ENCODE data around the gene PHF3.

Gene PHF3

DNA sequence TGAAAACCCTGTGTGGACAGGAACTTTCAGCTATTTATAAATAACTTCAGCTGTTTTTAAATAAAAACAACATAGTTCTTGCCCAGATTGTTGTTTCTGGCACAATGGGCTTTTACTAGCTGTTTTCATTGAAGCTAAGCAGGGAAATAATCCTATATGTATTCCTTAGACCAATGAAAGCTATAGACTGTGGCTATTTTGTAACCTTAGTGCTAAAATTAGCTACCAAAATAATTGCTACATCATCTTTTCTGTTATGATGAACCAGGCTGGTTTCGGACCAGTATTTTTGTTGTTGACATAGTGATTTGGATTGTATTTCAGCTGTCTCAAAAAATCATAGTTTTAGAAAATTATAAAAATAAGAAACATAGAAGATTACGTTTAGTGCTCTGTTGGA, 13.7 kb downstream of the PHF3 start:
- no peak for DNase-seq (ENCODE audit: low spot score)

DNA sequence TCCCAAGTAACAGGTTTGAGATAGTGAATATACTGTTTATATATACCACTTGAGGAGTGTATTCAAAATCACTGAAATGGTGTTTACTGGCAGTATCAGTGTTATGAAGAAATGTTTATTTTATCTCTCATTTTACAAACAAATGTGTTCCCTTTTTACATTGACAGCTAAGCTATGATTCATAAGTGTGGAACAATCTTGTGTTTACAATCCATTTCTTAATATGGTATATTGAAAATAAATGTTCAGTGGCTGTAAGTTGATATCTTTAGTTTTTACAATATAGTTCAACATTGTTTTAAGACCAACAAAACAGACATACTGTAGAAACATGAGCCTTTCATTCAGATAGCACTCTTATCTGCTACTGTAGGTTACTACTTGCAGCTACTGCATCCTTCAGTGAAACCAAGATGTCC, 14.3 kb downstream of the PHF3 start:
- no peak for DNase-seq (ENCODE audit: low spot score)

DNA sequence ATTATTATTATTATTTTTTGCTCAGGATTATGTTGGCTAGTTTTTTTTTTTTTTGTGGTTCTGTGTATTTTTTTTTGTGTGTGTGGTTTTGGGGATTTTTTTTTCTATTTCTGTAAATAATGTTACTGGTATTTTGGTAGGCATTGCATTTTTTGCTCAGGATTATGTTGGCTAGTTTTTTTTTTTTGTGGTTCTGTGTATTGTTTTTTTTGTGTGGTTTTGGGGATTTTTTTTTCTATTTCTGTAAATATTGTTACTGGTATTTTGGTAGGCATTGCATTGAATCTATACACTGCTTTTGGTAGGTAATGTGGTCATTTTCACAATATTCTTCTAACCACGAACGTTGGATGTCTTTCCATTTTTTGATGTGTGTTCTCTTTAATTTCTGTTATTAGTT, 17.4 kb downstream of the PHF3 start:
- DNase-seq (ENCODE audit: low spot score): no peak

DNA sequence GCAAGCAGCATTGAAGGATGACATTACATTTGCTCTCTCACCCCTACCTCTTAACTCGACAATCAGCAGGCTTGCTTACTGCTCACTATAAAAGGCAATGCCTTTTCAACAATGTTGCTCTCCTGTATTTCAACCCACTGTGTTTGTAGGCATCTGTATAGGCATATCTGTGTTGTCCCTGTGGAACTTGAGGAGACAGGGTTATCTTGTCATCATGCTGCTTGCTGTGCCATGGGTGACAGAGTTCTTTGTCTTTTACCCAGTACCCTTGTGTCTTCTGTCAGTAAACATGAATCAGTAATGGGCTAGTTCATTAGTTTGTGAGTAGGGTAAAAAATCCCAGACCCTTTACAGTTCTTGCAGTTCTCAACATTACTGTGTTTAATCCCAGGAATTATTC, 25.2 kb downstream of the PHF3 start:
- DNase-seq (ENCODE audit: low spot score): peak; percentile 5

- no peak for DNase-seq (ENCODE audit: low spot score)
Observed at GRCh38 chr6:63661769-63662168, 26.2 kb downstream of the PHF3 start.

DNA sequence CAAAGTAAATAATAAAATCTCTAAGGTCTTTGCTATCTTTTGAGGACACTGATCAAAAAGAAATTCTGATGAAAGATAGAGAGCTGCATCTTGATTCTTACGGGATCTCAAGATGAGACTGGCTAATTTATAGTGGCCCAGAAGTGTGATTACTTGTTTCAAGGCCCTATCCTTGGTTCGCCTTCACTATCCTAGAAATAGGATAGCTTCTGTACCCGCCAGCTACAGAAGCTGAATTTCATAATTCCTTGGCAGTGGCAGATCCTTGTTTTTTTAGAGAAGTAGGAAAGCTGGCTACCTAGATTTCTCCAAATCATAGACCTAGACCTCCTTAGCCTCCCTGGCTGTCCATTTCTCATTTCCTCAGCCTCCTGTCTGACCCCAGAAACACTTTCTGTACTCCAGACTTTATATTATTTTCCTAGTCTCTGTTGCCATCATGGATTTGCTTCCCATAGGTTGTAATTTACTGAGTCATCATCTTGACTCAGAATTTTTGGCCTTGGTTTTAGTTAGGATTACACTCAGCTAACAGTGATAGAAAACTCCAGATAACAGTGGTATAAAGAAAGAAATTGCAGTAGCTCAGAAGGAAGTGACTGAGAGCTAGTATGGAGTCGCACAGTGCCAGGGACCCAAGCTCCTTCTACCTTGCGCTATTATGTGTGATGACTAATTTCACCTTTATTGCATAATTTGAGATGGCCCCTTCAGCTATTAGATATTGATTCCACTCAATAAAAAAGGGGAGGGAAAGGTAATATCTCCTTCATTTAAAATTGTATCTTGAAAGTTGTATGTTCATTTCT, 27.7 kb downstream of the PHF3 start:
- DNase-seq (ENCODE audit: low spot score): no peak

GRCh38 chr6:63663956-63664281, 28.3 kb downstream of the PHF3 start:
- DNase-seq (ENCODE audit: low spot score): no peak

- no peak for DNase-seq (ENCODE audit: low spot score)
Observed at GRCh38 chr6:63671098-63671754, 35.6 kb downstream of the PHF3 start.

DNA sequence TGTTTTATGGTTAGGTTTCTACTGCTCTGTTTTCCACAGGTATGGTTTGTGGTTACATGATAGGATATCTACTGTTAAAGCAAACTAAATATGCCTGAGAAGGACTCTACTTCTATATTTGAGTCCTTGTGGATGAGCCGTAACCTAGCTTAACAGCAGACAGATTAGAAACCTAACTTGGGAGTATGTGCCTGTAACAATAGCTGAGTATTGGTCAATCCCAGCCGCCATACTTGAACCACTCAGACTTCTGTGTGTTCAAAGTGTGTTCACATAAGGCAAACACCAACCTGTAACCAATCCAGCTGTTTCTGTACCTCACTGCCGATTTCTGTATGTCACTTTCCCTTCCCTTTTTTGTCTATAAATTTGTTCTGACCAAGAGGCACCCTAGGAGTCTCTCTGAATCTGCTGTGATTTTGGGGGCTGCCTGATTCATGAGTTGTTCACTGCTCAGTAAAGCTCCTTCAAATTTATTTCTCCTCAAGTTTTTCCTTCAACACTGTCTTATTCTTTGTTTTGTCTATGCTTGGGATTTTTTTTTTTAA, 37.1 kb downstream of the PHF3 start:
- DNase-seq (ENCODE audit: low spot score): no peak

DNA sequence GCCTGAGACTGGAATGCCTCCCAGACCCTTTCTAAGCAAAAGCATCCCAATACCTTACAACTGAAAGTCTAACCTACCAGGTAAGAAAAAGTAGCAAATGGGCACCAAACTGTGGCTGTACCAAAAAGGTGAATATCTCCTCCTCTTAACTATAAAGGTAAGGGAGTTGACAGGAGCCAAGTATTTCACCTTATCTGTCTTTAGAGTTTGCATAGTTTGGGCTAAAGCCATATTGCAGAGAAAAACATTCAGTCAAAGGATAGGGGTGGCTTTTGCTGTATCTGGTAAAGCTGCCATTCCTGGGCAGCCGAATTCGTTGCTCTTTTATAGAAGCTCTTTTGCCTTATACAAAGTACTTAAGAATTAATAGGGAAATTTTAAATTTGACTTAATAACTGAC, 38.1 kb downstream of the PHF3 start:
- no peak for DNase-seq (ENCODE audit: low spot score)

- DNase-seq (ENCODE audit: low spot score): no peak
Observed at GRCh38 chr6:63674635-63675034, 39.0 kb downstream of the PHF3 start.

GRCh38 chr6:63675138-63675537, 39.5 kb downstream of the PHF3 start:
- no peak for DNase-seq (ENCODE audit: low spot score)

DNA sequence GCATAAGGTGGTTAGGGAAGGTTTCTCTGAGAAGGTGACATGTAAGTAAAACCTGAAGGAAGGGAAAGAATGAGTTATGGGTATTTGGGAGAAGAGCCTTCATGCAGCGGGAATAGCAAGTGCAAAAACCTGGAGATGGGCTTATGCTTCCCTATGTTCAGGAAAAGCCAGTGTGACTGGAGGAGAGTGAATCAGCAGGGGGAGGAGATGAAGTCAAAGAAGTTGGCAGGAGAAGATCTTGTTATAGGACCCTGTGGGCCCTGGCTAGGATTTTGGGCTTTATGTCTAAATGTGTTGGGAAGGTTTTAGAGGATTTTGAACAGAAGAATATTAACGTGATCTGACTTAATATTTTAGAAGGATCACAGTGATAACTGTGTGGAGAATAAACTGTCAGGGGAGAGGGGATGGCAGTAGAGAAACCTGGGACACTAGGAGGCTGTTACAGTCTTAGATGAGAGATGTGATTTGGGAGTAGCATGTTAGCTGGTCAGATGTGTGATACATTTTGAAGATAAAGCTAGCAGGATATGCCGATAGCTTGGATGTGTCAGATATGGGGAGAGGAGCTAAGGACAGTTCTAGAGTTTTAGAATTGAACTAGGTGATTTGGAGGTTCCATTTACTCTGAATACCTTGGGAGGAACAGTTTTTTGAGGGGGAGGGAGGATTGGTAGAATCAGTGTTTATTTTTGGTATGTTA, 41.0 kb downstream of the PHF3 start:
- DNase-seq (ENCODE audit: low spot score): no peak

DNA sequence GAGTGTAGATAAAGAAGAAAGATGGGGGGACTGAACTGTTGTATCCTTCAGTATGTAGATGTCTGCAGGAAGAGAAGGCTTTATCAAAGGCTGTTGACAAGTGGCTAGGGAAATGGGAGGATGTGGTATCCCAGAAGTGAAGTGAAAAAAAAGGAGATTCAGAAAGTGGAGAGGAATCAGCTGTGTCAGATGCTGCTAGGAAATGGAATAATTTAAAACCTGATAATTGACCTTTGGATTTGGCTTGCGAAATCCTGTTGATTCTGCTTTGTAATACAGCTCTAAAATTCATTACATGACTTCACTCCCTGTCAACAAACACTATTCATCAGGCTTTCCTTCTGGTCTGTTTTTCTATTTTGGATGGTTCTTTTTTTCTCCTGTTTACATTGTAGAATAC, 41.7 kb downstream of the PHF3 start:
- DNase-seq (ENCODE audit: low spot score): no peak

GRCh38 chr6:63683071-63683603, 47.5 kb downstream of the PHF3 start:
- no peak for DNase-seq (ENCODE audit: low spot score)

- DNase-seq (ENCODE audit: low spot score): no peak
Observed at GRCh38 chr6:63685446-63686379, 50.1 kb downstream of the PHF3 start.

DNA sequence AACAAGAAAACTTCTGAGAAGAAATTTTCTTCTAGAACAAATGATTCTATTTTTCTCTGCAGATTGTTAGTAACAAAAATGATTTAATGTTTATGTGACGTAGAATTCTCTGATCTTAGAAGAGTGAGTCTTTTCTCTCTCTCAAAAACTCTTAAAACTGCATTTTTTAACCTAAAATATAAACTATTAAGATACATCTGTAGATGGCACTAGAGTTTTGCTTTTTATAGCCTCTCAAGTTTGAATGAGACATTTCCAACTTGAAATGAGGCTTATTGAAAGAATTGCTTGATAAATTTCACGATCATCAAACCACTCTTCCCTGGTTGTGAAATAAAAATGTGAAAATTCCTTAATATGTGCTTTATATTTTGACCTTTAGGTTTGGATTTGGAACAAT, 53.8 kb downstream of the PHF3 start:
- DNase-seq (ENCODE audit: low spot score): no peak

GRCh38 chr6:63690221-63690620, 54.6 kb downstream of the PHF3 start:
- DNase-seq (ENCODE audit: low spot score): no peak

GRCh38 chr6:63705707-63706106, 70.1 kb downstream of the PHF3 start:
- DNase-seq (ENCODE audit: low spot score): no peak

DNA sequence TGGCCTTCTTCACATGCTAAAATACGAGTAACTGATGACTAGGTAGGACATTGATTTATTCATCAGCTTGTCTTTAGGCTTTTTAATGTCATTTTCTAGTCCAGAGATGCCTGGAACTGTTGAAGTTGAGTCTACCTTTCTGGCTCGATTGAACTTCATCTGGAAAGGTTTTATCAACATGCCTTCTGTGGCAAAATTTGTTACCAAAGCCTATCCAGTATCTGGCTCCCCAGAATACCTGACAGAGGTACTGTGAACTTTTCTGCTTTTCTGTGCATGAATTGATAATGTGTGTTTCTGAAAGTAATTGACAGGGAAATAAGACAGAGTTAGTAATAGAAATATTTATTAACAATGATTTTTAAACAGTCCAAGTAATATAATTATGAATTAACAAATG, 71.0 kb downstream of the PHF3 start:
- DNase-seq (ENCODE audit: low spot score): no peak

DNA sequence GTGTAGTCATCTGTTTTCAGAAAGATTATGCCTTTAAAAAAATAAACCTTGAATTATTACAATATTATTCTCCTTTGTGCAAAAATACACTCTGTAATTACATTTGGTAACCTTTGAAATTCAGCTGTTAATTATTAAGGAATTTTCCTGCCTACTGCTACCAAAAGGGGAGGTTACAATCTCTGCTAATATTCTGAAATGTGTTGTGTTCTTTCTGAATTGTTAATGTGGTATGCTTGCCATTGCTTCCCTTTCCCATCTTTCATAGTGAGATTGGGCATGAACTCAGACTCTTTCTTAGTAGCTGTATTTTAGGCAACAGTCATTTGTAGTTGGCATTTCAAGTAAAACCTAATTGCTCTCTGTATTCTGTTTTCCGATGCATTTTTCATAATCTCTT, 73.0 kb downstream of the PHF3 start:
- DNase-seq (ENCODE audit: low spot score): no peak

Data from SK-N-DZ (cell line).